Stomach (tissue), 9 donors: ENCODE data around the gene IL1R2. TPM values are rescaled to one million over a fixed set of nuclear protein-coding genes. Genes with fewer than 3 reads are reported as not detected.
A peak's percentile ranks its signal among the peaks of the same experiment; 100 is the strongest.

Source experiments
- DNase-seq, 2 donors: peaks; one replicate each; pipeline versions ENCODE4 v3.0.0 to v3.0.0-alpha.2; 2013 to 2019
- H3K27ac ChIP-seq, 5 donors: fragments of 200-600 bp in 4 of 5; sonication (generic) in 4 of 5; one replicate each; pipeline ENCODE4 v1.5.1; 2013 to 2019; ENCODE audit warnings: mild to moderate bottlenecking in 1 of 5, moderate library complexity in 1 of 5
- H3K27me3 ChIP-seq, 3 donors: fragments of 200-600 bp; sonication (generic); one replicate each; pipeline ENCODE4 v1.5.1; 2017 to 2019; ENCODE audit warnings: mixed run types in 1 of 3
- H3K36me3 ChIP-seq, 4 donors: fragments of 200-600 bp; sonication (generic); 1 replicate in 3 of 4; 2 replicates in 1 of 4; pipeline ENCODE4 v1.5.1; 2016 to 2019
- H3K4me1 ChIP-seq, 4 donors: fragments of 200-600 bp; sonication (generic); one replicate each; pipeline ENCODE4 v1.5.1; 2016 to 2019
- H3K4me3 ChIP-seq, 4 donors: fragments of 200-600 bp; sonication (generic) in 3 of 4; one replicate each; pipeline ENCODE4 v1.5.1; 2016 to 2019; ENCODE audit warnings: mild to moderate bottlenecking in 1 of 4
- H3K9me3 ChIP-seq, 4 donors: fragments of 200-600 bp; sonication (generic); one replicate each; pipeline ENCODE4 v1.5.1; 2016 to 2019
- CTCF ChIP-seq, 7 experiments: fragments of 450-650 bp in 4 of 7; fragments of 200-600 bp in 3 of 7; sonication (generic) in 3 of 7; IDR thresholded peaks; one replicate each; pipeline ENCODE4 v1.5.1; 2016 to 2019; ENCODE audit warnings: antibody characterized with exemption in 7 of 7, control low read depth in 2 of 7, mild to moderate bottlenecking in 1 of 7
- EP300 ChIP-seq: sonication (generic); formaldehyde crosslinking; IDR thresholded peaks from one replicate; pipeline ENCODE4 v1.6.1; 2017; ENCODE audit warnings: antibody characterized with exemption
- POLR2A ChIP-seq, 4 donors: fragments of 450-650 bp; IDR thresholded peaks; one replicate each; pipeline ENCODE4 v1.6.1; 2016; ENCODE audit warnings: antibody characterized with exemption in 4 of 4, control low read depth in 2 of 4, mild to moderate bottlenecking in 1 of 4, moderate library complexity in 1 of 4
- POLR2AphosphoS5 ChIP-seq, 3 donors: sonication (generic); formaldehyde crosslinking; IDR thresholded peaks; one replicate each; pipeline ENCODE4 v1.6.1; 2016; ENCODE audit warnings: antibody characterized with exemption in 3 of 3
- WGBS, 5 donors: extraction: QIAGEN DNeasy Blood & Tissue Kit in 3 of 5; methylation state at CpG; one replicate each; pipeline versions ENCODE4 v1.1.5 to v1.1.7; 2013 to 2018; 5-methylcytosine and 5-hydroxymethylcytosine counted together
- intact Hi-C: fragments of 100-400 bp; cut with DNase I; formaldehyde crosslinking; loops from one replicate; pipeline ENCODE4 v1.15.1; 2023; ENCODE audit warnings: low total_unique reads
- polyA plus RNA-seq, 3 donors: library from polyadenylated mRNA; stranded (reverse); fragments of 200-250 nt; gene quantifications; one replicate each; pipeline ENCODE4 v1.2.3, GENCODE V29; 2013
- total RNA-seq, 5 donors: library from RNA; depleted of rRNA; stranded (reverse); fragments of >200 nt; gene quantifications; one replicate each; pipeline versions ENCODE4 v1.1.0 to v1.2.3, GENCODE V29; 2014 to 2016
- donor health status: healthy with polysubstance abuse.
- donor health status: Bipolar disorder and iron deficiency.
- donor health status: healthy.

Gene IL1R2
- total and polyA plus RNA-seq, 8 donors, result 2.3 to 111 (median 24.8) TPM

GRCh38 chr2:101962309-101962708, 29.5 kb upstream of the IL1R2 start:
- 78 to 91% (median 88%) methylated on average over 6 to 11 of the region's 11 CpGs for WGBS, 5 donors
- peak overlapping the region in 2 of 4 donors; percentile 6 to 7 for H3K4me3 ChIP-seq

GRCh38 chr2:101963198-101963597, 28.6 kb upstream of the IL1R2 start:
- no peaks in the 10 kb centered on the region for H3K36me3 ChIP-seq
- 79 to 86% (median 81%) methylated on average over 4 of the region's 4 CpGs for WGBS, 5 donors
- H3K9me3 ChIP-seq, result no peaks in the 10 kb centered on the region
- no peak for TF ChIP-seq POLR2AphosphoS5 (IDR thresholded peaks at IDR 0.05)
- no peak for TF ChIP-seq CTCF (IDR thresholded peaks at IDR 0.05)
- TF ChIP-seq EP300, result no peak
- TF ChIP-seq POLR2A (IDR thresholded peaks at IDR 0.05), result no peak
- no peak overlapping the region for H3K4me3 ChIP-seq
- peak overlapping the region in 1 of 5 donors; percentile 88 for H3K27ac ChIP-seq
- peaks cover 16 to 31% (median 26%) of the 10 kb centered on the region in 4 donors for H3K4me1 ChIP-seq
- intact Hi-C loops, result no loop called here
- DNase-seq, result no peak
- H3K27me3 ChIP-seq, result no peaks in the 10 kb centered on the region

More at GRCh38 chr2:101962309-101962708, 29.5 kb upstream of the IL1R2 start:
- no peaks in the 10 kb centered on the region for H3K9me3 ChIP-seq
- H3K27me3 ChIP-seq, result no peaks in the 10 kb centered on the region
- no peak for TF ChIP-seq EP300
- no peak for TF ChIP-seq POLR2AphosphoS5 (IDR thresholded peaks at IDR 0.05)
- TF ChIP-seq POLR2A (IDR thresholded peaks at IDR 0.05), result no peak
- no peak for TF ChIP-seq CTCF (IDR thresholded peaks at IDR 0.05)
- intact Hi-C loops, result no loop called here
- peak overlapping the region in 4 of 5 donors; percentile 84 to 90 (median 88) for H3K27ac ChIP-seq
- DNase-seq, result no peak
- H3K36me3 ChIP-seq, result no peaks in the 10 kb centered on the region
- H3K4me1 ChIP-seq, result peaks cover 9 to 22% (median 17%) of the 10 kb centered on the region in 4 donors

GRCh38 chr2:101967826-101968513, 23.8 kb upstream of the IL1R2 start:
- H3K36me3 ChIP-seq, result no peaks in the 10 kb centered on the region
- H3K4me3 ChIP-seq, result no peak overlapping the region
- H3K4me1 ChIP-seq, result peaks cover 7 to 30% (median 17%) of the 10 kb centered on the region in 4 donors
- peak overlapping the region in 4 of 5 donors; percentile 23 to 65 (median 44) for H3K27ac ChIP-seq
- peaks cover 0 to 12% (median 0%) of the 10 kb centered on the region in 4 donors for H3K9me3 ChIP-seq
- intact Hi-C loops, result no loop called here
- WGBS, 5 donors, result 35 to 53% (median 50%) methylated on average over 7 of the region's 7 CpGs
- TF ChIP-seq CTCF (IDR thresholded peaks at IDR 0.05) (no peak), POLR2AphosphoS5 (IDR thresholded peaks at IDR 0.05) (peak in 1 of 3 donors; percentile 19)
- no peaks in the 10 kb centered on the region for H3K27me3 ChIP-seq
- DNase-seq, result peak in 1 of 2 donors; percentile 80

GRCh38 chr2:101969723-101970122, 22.0 kb upstream of the IL1R2 start:
- Histone ChIP-seq H3K4me3 (no peak overlapping the region), H3K27ac (no peak overlapping the region), H3K36me3 (no peaks in the 10 kb centered on the region), H3K9me3 (peaks cover 0 to 12% (median 0%) of the 10 kb centered on the region in 4 donors), H3K27me3 (no peaks in the 10 kb centered on the region), H3K4me1 (peaks cover 10 to 45% (median 29%) of the 10 kb centered on the region in 4 donors)
- TF ChIP-seq EP300, result no peak
- no peak for TF ChIP-seq POLR2AphosphoS5 (IDR thresholded peaks at IDR 0.05)
- no peak for TF ChIP-seq CTCF (IDR thresholded peaks at IDR 0.05)
- no peak for TF ChIP-seq POLR2A (IDR thresholded peaks at IDR 0.05)
- no peak for DNase-seq
- intact Hi-C loops, result no loop called here
- WGBS, 5 donors, result 78 to 92% (median 87%) methylated on average over 3 of the region's 3 CpGs
